Measurements from ENCODE around the gene RMRP.

- TF ChIP-seq FOXA1 (IDR thresholded peaks at IDR 0.05) (no peak), SP1 (IDR thresholded peaks at IDR 0.05) (no peak), PKNOX1 (IDR thresholded peaks at IDR 0.05) (no peak), LEF1 (IDR thresholded peaks at IDR 0.05; ENCODE audit: borderline replicate concordance) (no peak), NFRKB (IDR thresholded peaks at IDR 0.05) (no peak), TARDBP (IDR thresholded peaks at IDR 0.05) (no peak), SUZ12 (IDR thresholded peaks at IDR 0.05) (no peak), ELF4 (IDR thresholded peaks at IDR 0.05) (no peak), BHLHE40 (IDR thresholded peaks at IDR 0.05; ENCODE audit: borderline replicate concordance) (no peak), FOXK2 (IDR thresholded peaks at IDR 0.05) (no peak), FOXM1 (IDR thresholded peaks at IDR 0.05; ENCODE audit: borderline replicate concordance) (no peak), HDGF (IDR thresholded peaks at IDR 0.05; ENCODE audit: borderline replicate concordance) (no peak)
These were observed 10.1 kb upstream of the RMRP start for GRCh38 chr9:35667939-35668338.
